Astrocyte (in vitro differentiated cells and primary cell): ENCODE data around the gene HSFX4. TPM values are rescaled to one million over a fixed set of nuclear protein-coding genes. Genes with fewer than 3 reads are reported as not detected.

Experiments used
- DNase-seq: peaks from one replicate; pipeline ENCODE4 v3.0.0-alpha.2; 2010; ENCODE audit warnings: low read depth
- FAIRE-seq: peaks from 2 replicates; lab custom pipeline; 2011; peaks lifted over from hg19 to GRCh38; lab: Jason Lieb, UNC
- H2AFZ ChIP-seq: 2 replicates; pipeline ENCODE4 v1.6.0; 2012; ENCODE audit warnings: low read depth, low read length, inconsistent platforms
- H3K27ac ChIP-seq: 2 replicates; pipeline ENCODE4 v1.5.1; 2011; ENCODE audit warnings: low read depth, low read length, inconsistent platforms
- H3K27me3 ChIP-seq: 2 replicates; pipeline ENCODE4 v1.6.0; 2011; ENCODE audit warnings: low read length, inconsistent platforms; ENCODE audit not compliant: insufficient read depth
- H3K36me3 ChIP-seq: 2 replicates; pipeline ENCODE4 v1.5.1; 2011; ENCODE audit warnings: low read length, inconsistent platforms; ENCODE audit not compliant: insufficient read depth
- H3K4me1 ChIP-seq: 2 replicates; pipeline ENCODE4 v1.5.1; 2011; ENCODE audit warnings: low read length, inconsistent platforms; ENCODE audit not compliant: insufficient read depth
- H3K4me2 ChIP-seq: 2 replicates; pipeline ENCODE4 v1.6.0; 2012; ENCODE audit warnings: low read length, inconsistent platforms
- H3K4me3 ChIP-seq: 2 replicates; pipeline ENCODE4 v1.5.1; 2011; ENCODE audit warnings: low read depth, mild to moderate bottlenecking, low read length, inconsistent platforms; ENCODE audit not compliant: insufficient read depth
- H3K79me2 ChIP-seq: 2 replicates; pipeline ENCODE4 v1.6.0; 2012; ENCODE audit warnings: mild to moderate bottlenecking, low read length, inconsistent platforms; ENCODE audit not compliant: insufficient read depth
- H3K9ac ChIP-seq: 2 replicates; pipeline ENCODE4 v1.6.0; 2012; ENCODE audit warnings: mild to moderate bottlenecking, low read length, inconsistent platforms
- H3K9me3 ChIP-seq: 2 replicates; pipeline ENCODE4 v1.5.1; 2012; ENCODE audit warnings: low read depth, mild to moderate bottlenecking, low read length, inconsistent platforms; ENCODE audit not compliant: insufficient read depth
- H4K20me1 ChIP-seq: 2 replicates; pipeline ENCODE4 v1.6.0; 2012; ENCODE audit warnings: low read length, inconsistent platforms; ENCODE audit not compliant: insufficient read depth
- H3K27ac Mint-ChIP-seq: one replicate; pipeline ENCODE4 v1.8.0; 2021; ENCODE audit warnings: mild to moderate bottlenecking, mixed read lengths; ENCODE audit not compliant: unreplicated experiment
- H3K27me3 Mint-ChIP-seq: one replicate; pipeline ENCODE4 v1.8.0; 2021; ENCODE audit warnings: low read depth, mixed read lengths; ENCODE audit not compliant: unreplicated experiment
- H3K36me3 Mint-ChIP-seq: one replicate; pipeline ENCODE4 v1.8.0; 2021; ENCODE audit warnings: low read depth, mixed read lengths; ENCODE audit not compliant: unreplicated experiment
- H3K4me1 Mint-ChIP-seq: one replicate; pipeline ENCODE4 v1.8.0; 2021; ENCODE audit warnings: low read depth, mixed read lengths; ENCODE audit not compliant: unreplicated experiment
- H3K4me3 Mint-ChIP-seq: one replicate; pipeline ENCODE4 v1.8.0; 2021; ENCODE audit warnings: mild to moderate bottlenecking, moderate library complexity, mixed read lengths; ENCODE audit not compliant: unreplicated experiment
- H3K9me3 Mint-ChIP-seq: one replicate; pipeline ENCODE4 v1.8.0; 2021; ENCODE audit warnings: mild to moderate bottlenecking, mixed read lengths; ENCODE audit not compliant: unreplicated experiment
- CTCF ChIP-seq: IDR thresholded peaks from 2 replicates; pipeline ENCODE4 v1.5.1; 2011; ENCODE audit warnings: low read depth, mild to moderate bottlenecking, inconsistent platforms, low read length, moderate library complexity; ENCODE audit not compliant: insufficient read depth
- EZH2 ChIP-seq: IDR thresholded peaks from 2 replicates; pipeline ENCODE4 v1.6.1; 2012; ENCODE audit warnings: mild to moderate bottlenecking, low read length, inconsistent platforms; ENCODE audit not compliant: insufficient read depth
- total RNA-seq: library from RNA; stranded (reverse); gene quantifications from 2 replicates; pipeline ENCODE4 v1.2.1, GENCODE V29; 2021

The HSFX4 gene
- total RNA-seq, 1 donor from 2014 or later, result not detected

GRCh38 chrX:149937871-149938426 lies 8.6 kb downstream of the HSFX4 start:
- peaks cover 12% of the 10 kb centered on the region for H3K79me2 ChIP-seq
- H3K27me3 Mint-ChIP-seq, result no peaks in the 10 kb centered on the region
- no peak for FAIRE-seq
- H3K9me3 Mint-ChIP-seq, result peaks cover 3% of the 10 kb centered on the region
- peaks cover 5% of the 10 kb centered on the region for H4K20me1 ChIP-seq
- peak overlapping the region; percentile 96 for H3K4me2 ChIP-seq
- no peaks in the 10 kb centered on the region for H3K36me3 Mint-ChIP-seq
- peak overlapping the region; percentile 95 for H3K27ac ChIP-seq
- no peaks in the 10 kb centered on the region for H3K9me3 ChIP-seq
- no peak for TF ChIP-seq EZH2
- TF ChIP-seq CTCF, result no peak
- H3K4me3 ChIP-seq, result peak overlapping the region; percentile 91
- peak overlapping the region; percentile 89 for H3K4me3 Mint-ChIP-seq
- H2AFZ ChIP-seq, result peak overlapping the region; percentile 73
- no peaks in the 10 kb centered on the region for H3K4me1 ChIP-seq
- no peaks in the 10 kb centered on the region for H3K27me3 ChIP-seq
- peak overlapping the region; percentile 99 for H3K9ac ChIP-seq
- H3K36me3 ChIP-seq, result no peaks in the 10 kb centered on the region
- no peaks in the 10 kb centered on the region for H3K4me1 Mint-ChIP-seq
- H3K27ac Mint-ChIP-seq, result peak overlapping the region; percentile 94
- peak; percentile 6 for DNase-seq

GRCh38 chrX:149938427-149938880 lies 9.1 kb downstream of the HSFX4 start, which contains the start of gene EOLA2:
TSS of gene EOLA2 (minus strand) at chrX:149938491. CDS start at chrX:149933874, 4,617 bp downstream.
- H3K36me3 Mint-ChIP-seq, result no peaks in the 10 kb centered on the region
- H2AFZ ChIP-seq, result peak within 1 kb of the TSS; percentile 73
- peak; percentile 99 for FAIRE-seq

More at GRCh38 chrX:149938427-149938880, 9.1 kb downstream of the HSFX4 start, which contains the start of gene EOLA2:
- DNase-seq, result peak; percentile 97
- H3K9me3 Mint-ChIP-seq, result peaks cover 3% of the 10 kb centered on the region
- Histone ChIP-seq H3K27ac (peak within 1 kb of the TSS; percentile 95), H4K20me1 (peaks cover 5% of the 10 kb centered on the region), H3K9me3 (no peaks in the 10 kb centered on the region), H3K4me2 (peak within 1 kb of the TSS; percentile 96), H3K79me2 (peaks cover 12% of the 10 kb centered on the region), H3K9ac (peak within 1 kb of the TSS; percentile 99), H3K36me3 (no peaks in the 10 kb centered on the region), H3K4me1 (no peaks in the 10 kb centered on the region), H3K27me3 (no peaks in the 10 kb centered on the region), H3K4me3 (peak within 1 kb of the TSS; percentile 91)
- H3K27me3 Mint-ChIP-seq, result no peaks in the 10 kb centered on the region
- H3K4me1 Mint-ChIP-seq, result no peaks in the 10 kb centered on the region
- no peak for TF ChIP-seq EZH2
- TF ChIP-seq CTCF, result peak; percentile 33
- H3K4me3 Mint-ChIP-seq, result peak within 1 kb of the TSS; percentile 89
- H3K27ac Mint-ChIP-seq, result peak within 1 kb of the TSS; percentile 95
